Measurements from ENCODE around the gene SNX30.
A peak's percentile ranks its signal among the peaks of the same experiment; 100 is the strongest.

Gene SNX30

GRCh38 chr9:112833081-112833480 lies 82.5 kb downstream of the SNX30 start:
- DNase-seq: no peak

- DNase-seq: no peak
Measured at GRCh38 chr9:112836394-112836793, 85.8 kb downstream of the SNX30 start.

- DNase-seq: no peak
Measured at GRCh38 chr9:112838342-112838741, 87.8 kb downstream of the SNX30 start.

GRCh38 chr9:112839331-112839730 lies 88.8 kb downstream of the SNX30 start:
- DNase-seq: no peak

GRCh38 chr9:112841261-112841660 lies 90.7 kb downstream of the SNX30 start:
- DNase-seq: no peak

- DNase-seq: no peak
Measured at GRCh38 chr9:112842555-112842954, 92.0 kb downstream of the SNX30 start.

GRCh38 chr9:112844771-112845542 lies 94.4 kb downstream of the SNX30 start:
- peak; percentile 86 for DNase-seq

- no peak for DNase-seq
Measured at GRCh38 chr9:112846528-112847488, 96.2 kb downstream of the SNX30 start.

GRCh38 chr9:112848316-112849151 lies 98.0 kb downstream of the SNX30 start:
- no peak for DNase-seq

- DNase-seq: peak; percentile 15
Measured at GRCh38 chr9:112849363-112849922, 98.9 kb downstream of the SNX30 start.

- no peak for DNase-seq
Measured at GRCh38 chr9:112850840-112851239, 100.3 kb downstream of the SNX30 start.

- DNase-seq: no peak
Measured at GRCh38 chr9:112852741-112853504, 102.4 kb downstream of the SNX30 start.

GRCh38 chr9:112853882-112854585 lies 103.5 kb downstream of the SNX30 start:
- DNase-seq: no peak

GRCh38 chr9:112854657-112855056 lies 104.1 kb downstream of the SNX30 start:
- DNase-seq: no peak

- DNase-seq: no peak
Measured at GRCh38 chr9:112856200-112856599, 105.6 kb downstream of the SNX30 start.

- DNase-seq: no peak
Measured at GRCh38 chr9:112856843-112857242, 106.3 kb downstream of the SNX30 start.

- DNase-seq: no peak
Measured at GRCh38 chr9:112858005-112858404, 107.4 kb downstream of the SNX30 start.

- DNase-seq: no peak
Measured at GRCh38 chr9:112858625-112859147, 108.1 kb downstream of the SNX30 start.

GRCh38 chr9:112860451-112860850 lies 109.9 kb downstream of the SNX30 start:
- no peak for DNase-seq

- no peak for DNase-seq
Measured at GRCh38 chr9:112861155-112861554, 110.6 kb downstream of the SNX30 start.
